ENCODE measurements around the gene EFS.

EFS gene

DNA sequence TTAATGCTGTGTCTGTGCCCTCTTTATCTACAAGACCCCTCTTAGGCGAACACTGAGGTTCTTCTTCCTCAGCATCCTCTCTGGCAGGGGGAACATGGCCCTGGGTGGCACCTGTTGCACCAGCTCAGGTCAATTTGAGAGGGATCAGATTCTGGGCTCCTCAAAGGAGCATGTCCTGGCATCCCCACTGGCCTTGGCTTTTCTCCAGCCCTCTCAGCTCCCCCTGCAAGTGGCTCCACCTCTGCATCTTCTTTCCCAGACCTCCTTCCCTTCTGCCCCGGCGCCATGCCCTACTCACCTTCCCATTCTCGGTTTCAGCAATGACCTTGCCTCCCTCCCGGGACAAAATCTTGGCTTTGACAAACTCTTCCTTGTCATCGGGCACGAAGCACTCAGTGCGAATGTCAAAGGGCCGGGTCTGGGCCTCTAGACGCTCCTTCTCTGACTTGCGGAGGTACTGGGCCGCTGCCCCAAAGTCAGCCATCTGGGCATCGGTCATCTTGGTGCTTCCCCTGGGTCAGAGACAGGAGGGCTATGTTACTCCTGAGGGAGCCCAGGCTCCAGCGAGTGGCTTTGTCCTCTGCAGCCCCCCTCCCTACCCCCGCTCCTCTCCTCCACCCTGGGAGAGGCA lies 41.9 kb upstream of the EFS start:
- Histone ChIP-seq H3K36me3 (ENCODE audit: insufficient read depth) (no peaks in the 10 kb centered on the region), H3K9ac (no peak overlapping the region), H3K27ac (no peak overlapping the region), H4K20me1 (ENCODE audit: insufficient read depth) (no peaks in the 10 kb centered on the region), H2AFZ (ENCODE audit: low read depth) (no peak overlapping the region), H3K4me2 (no peak overlapping the region), H3K27me3 (ENCODE audit: insufficient read depth, low read depth) (peaks cover 33% of the 10 kb centered on the region; the same call in 1 of the 2 replicates), H3K4me1 (ENCODE audit: low read depth, poor library complexity, severe bottlenecking) (no peaks in the 10 kb centered on the region), H3K4me3 (IDR thresholded peaks at IDR 0.05; ENCODE audit: insufficient read depth, low read depth, low read length) (no peak overlapping the region), H3K79me2 (ENCODE audit: insufficient read depth, low read depth) (no peaks in the 10 kb centered on the region)
- no peak for TF ChIP-seq CTCF (conservative IDR thresholded peaks at IDR 0.05; ENCODE audit: low read depth, low read length)

DNA sequence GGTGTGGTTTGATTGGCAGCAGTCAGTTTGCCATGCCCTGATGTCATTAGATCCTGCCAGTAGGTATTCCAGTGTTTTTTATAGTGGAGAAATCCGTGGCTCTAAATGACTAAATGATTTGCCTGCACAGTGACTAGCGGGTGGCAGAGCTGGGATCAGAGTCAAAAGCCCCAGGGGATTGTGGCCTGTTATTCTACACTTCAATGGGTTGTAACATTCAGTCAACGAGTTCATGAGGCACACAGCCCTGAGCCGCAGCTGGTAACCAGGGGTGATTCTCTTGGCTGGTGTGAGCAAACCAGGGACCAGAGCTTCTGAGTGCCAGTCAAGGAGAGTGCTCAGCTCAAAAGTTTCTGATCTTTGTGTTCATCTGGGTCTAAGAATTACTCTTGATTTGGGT lies 41.3 kb upstream of the EFS start:
- no peak overlapping the region for H2AFZ ChIP-seq (ENCODE audit: low read depth)
- no peak overlapping the region for H3K4me3 ChIP-seq (IDR thresholded peaks at IDR 0.05; ENCODE audit: insufficient read depth, low read depth, low read length)
- H3K27me3 ChIP-seq (ENCODE audit: insufficient read depth, low read depth): peaks cover 30% of the 10 kb centered on the region; the same call in 1 of the 2 replicates
- no peak overlapping the region for H3K9ac ChIP-seq
- no peak overlapping the region for H3K4me2 ChIP-seq
- no peaks in the 10 kb centered on the region for H4K20me1 ChIP-seq (ENCODE audit: insufficient read depth)
- no peak overlapping the region for H3K27ac ChIP-seq
- no peaks in the 10 kb centered on the region for H3K36me3 ChIP-seq (ENCODE audit: insufficient read depth)
- H3K79me2 ChIP-seq (ENCODE audit: insufficient read depth, low read depth): no peaks in the 10 kb centered on the region
- TF ChIP-seq CTCF (conservative IDR thresholded peaks at IDR 0.05; ENCODE audit: low read depth, low read length): no peak
- H3K4me1 ChIP-seq (ENCODE audit: low read depth, poor library complexity, severe bottlenecking): no peaks in the 10 kb centered on the region

DNA sequence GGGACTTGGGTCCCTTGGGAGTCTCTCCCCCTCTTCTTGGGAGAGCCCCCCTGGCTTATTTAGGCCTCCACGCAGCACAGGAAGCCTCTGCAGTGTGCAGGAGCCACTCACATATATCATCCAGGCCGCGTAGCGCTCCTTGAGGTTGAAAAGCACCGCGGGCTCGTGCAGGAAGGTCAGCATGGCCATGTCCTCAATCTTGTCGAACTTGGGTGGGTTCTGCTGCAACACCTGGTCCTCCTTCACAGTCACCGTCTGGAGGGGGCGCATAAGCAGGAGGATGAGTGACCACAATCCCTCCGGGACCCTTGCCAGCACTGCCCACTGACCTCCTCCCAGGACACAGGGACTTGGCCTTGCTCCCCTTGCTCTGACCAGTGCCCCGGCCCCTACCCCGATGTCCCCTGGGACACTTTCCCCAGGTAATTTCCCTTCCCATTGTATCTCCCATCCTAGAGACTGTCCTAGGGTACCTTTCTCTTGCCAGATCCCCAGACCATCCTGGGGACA lies 40.6 kb upstream of the EFS start:
- H3K27me3 ChIP-seq (ENCODE audit: insufficient read depth, low read depth): peaks cover 28% of the 10 kb centered on the region; the same call in 1 of the 2 replicates

GRCh38 chr14:23405096-23405495 lies 40.1 kb upstream of the EFS start:
- H3K4me1 ChIP-seq (ENCODE audit: low read depth, poor library complexity, severe bottlenecking): no peaks in the 10 kb centered on the region
- H3K4me3 ChIP-seq (IDR thresholded peaks at IDR 0.05; ENCODE audit: insufficient read depth, low read depth, low read length): no peak overlapping the region
- no peaks in the 10 kb centered on the region for H3K79me2 ChIP-seq (ENCODE audit: insufficient read depth, low read depth)
- H3K27me3 ChIP-seq (ENCODE audit: insufficient read depth, low read depth): peaks cover 28% of the 10 kb centered on the region; the same call in 1 of the 2 replicates
- H3K36me3 ChIP-seq (ENCODE audit: insufficient read depth): no peaks in the 10 kb centered on the region
- TF ChIP-seq CTCF (conservative IDR thresholded peaks at IDR 0.05; ENCODE audit: low read depth, low read length): no peak
- H3K9ac ChIP-seq: no peak overlapping the region
- H4K20me1 ChIP-seq (ENCODE audit: insufficient read depth): no peaks in the 10 kb centered on the region
- no peak overlapping the region for H2AFZ ChIP-seq (ENCODE audit: low read depth)
- no peak overlapping the region for H3K27ac ChIP-seq
- no peak overlapping the region for H3K4me2 ChIP-seq

More for the DNA sequence above, 40.6 kb upstream of the EFS start:
- H3K79me2 ChIP-seq (ENCODE audit: insufficient read depth, low read depth): no peaks in the 10 kb centered on the region
- H3K36me3 ChIP-seq (ENCODE audit: insufficient read depth): no peaks in the 10 kb centered on the region
- H3K4me1 ChIP-seq (ENCODE audit: low read depth, poor library complexity, severe bottlenecking): no peaks in the 10 kb centered on the region
- no peaks in the 10 kb centered on the region for H4K20me1 ChIP-seq (ENCODE audit: insufficient read depth)
- no peak overlapping the region for H3K27ac ChIP-seq
- no peak overlapping the region for H3K9ac ChIP-seq
- no peak for TF ChIP-seq CTCF (conservative IDR thresholded peaks at IDR 0.05; ENCODE audit: low read depth, low read length)
- H3K4me3 ChIP-seq (IDR thresholded peaks at IDR 0.05; ENCODE audit: insufficient read depth, low read depth, low read length): no peak overlapping the region
- H3K4me2 ChIP-seq: no peak overlapping the region
- H2AFZ ChIP-seq (ENCODE audit: low read depth): no peak overlapping the region
